ENCODE data around the gene FRMPD1.

The FRMPD1 gene

GRCh38 chr9:37621273-37622121, 29.3 kb upstream of the FRMPD1 start:
- in situ Hi-C loops (cut with HindIII; ENCODE audit: low sequenced_read_pairs) = loop anchor here (5.0 kb wide), 2 partner anchors 36 to 86 kb away; no protein-coding TSS in a partner anchor

GRCh38 chr9:37622462-37622861, 28.3 kb upstream of the FRMPD1 start:
- in situ Hi-C loops (cut with HindIII; ENCODE audit: low sequenced_read_pairs) = loop anchor here (5.0 kb wide), 2 partner anchors 35 to 85 kb away; no protein-coding TSS in a partner anchor
- no peak for DNase-seq (ENCODE audit: low read depth)
- no peak overlapping the region for H3K4me3 ChIP-seq (ENCODE audit: low read depth, low read length)
- TF ChIP-seq CTCF (IDR thresholded peaks at IDR 0.05; ENCODE audit: low read depth, low read length, missing control alignments) = no peak

More at GRCh38 chr9:37621273-37622121, 29.3 kb upstream of the FRMPD1 start:
- no peak for DNase-seq (ENCODE audit: low read depth)
- TF ChIP-seq CTCF (IDR thresholded peaks at IDR 0.05; ENCODE audit: low read depth, low read length, missing control alignments) = no peak
- no peak overlapping the region for H3K4me3 ChIP-seq (ENCODE audit: low read depth, low read length)

- H3K4me3 ChIP-seq (ENCODE audit: low read depth, low read length) = no peak overlapping the region
- no peak for DNase-seq (ENCODE audit: low read depth)
- in situ Hi-C loops (cut with HindIII; ENCODE audit: low sequenced_read_pairs) = loop anchor here (5.0 kb wide), 2 partner anchors 34 to 84 kb away; no protein-coding TSS in a partner anchor
- no peak for TF ChIP-seq CTCF (IDR thresholded peaks at IDR 0.05; ENCODE audit: low read depth, low read length, missing control alignments)
Measured at GRCh38 chr9:37623267-37623666, 27.5 kb upstream of the FRMPD1 start.

DNA sequence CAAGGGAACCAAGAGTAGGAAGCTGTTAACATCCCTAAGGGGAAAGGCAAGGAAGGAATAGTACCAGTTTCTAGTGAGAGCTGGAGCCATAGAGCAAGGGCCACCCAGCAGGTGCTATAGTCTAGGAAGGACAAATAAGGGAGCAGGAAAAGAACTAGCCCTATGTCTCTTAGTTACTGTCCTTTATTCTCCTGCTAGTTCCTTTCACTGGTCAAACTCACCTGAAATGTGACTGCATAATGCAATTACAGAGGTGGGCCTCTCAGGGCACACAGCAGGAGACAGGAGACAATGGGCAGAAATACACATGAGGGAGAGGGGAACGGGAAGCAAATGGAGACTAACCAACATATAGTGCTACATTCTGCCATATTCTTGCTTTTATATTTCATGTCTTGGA, 26.7 kb upstream of the FRMPD1 start:
- DNase-seq (ENCODE audit: low read depth) = no peak
- H3K4me3 ChIP-seq (ENCODE audit: low read depth, low read length) = no peak overlapping the region
- TF ChIP-seq CTCF (IDR thresholded peaks at IDR 0.05; ENCODE audit: low read depth, low read length, missing control alignments) = no peak
- in situ Hi-C loops (cut with HindIII; ENCODE audit: low sequenced_read_pairs) = loop anchor here (5.0 kb wide), 2 partner anchors 33 to 83 kb away; no protein-coding TSS in a partner anchor

GRCh38 chr9:37625036-37625757, 25.6 kb upstream of the FRMPD1 start:
- H3K4me3 ChIP-seq (ENCODE audit: low read depth, low read length) = no peak overlapping the region
- TF ChIP-seq CTCF (IDR thresholded peaks at IDR 0.05; ENCODE audit: low read depth, low read length, missing control alignments) = no peak
- no peak for DNase-seq (ENCODE audit: low read depth)
- in situ Hi-C loops (cut with HindIII; ENCODE audit: low sequenced_read_pairs) = no loop called here

- no peak for TF ChIP-seq CTCF (IDR thresholded peaks at IDR 0.05; ENCODE audit: low read depth, low read length, missing control alignments)
- DNase-seq (ENCODE audit: low read depth) = no peak
- in situ Hi-C loops (cut with HindIII; ENCODE audit: low sequenced_read_pairs) = no loop called here
- H3K4me3 ChIP-seq (ENCODE audit: low read depth, low read length) = no peak overlapping the region
Measured at GRCh38 chr9:37625758-37626147, 25.0 kb upstream of the FRMPD1 start.

Measured in astrocyte of the cerebellum (primary cell).